D341Med (cell line): ENCODE measurements around the gene FBN1.

ENCODE experiments used
- DNase-seq: peaks from one replicate; pipeline ENCODE4 v3.0.0; 2012; ENCODE audit warnings: low spot score

FBN1 gene

DNA sequence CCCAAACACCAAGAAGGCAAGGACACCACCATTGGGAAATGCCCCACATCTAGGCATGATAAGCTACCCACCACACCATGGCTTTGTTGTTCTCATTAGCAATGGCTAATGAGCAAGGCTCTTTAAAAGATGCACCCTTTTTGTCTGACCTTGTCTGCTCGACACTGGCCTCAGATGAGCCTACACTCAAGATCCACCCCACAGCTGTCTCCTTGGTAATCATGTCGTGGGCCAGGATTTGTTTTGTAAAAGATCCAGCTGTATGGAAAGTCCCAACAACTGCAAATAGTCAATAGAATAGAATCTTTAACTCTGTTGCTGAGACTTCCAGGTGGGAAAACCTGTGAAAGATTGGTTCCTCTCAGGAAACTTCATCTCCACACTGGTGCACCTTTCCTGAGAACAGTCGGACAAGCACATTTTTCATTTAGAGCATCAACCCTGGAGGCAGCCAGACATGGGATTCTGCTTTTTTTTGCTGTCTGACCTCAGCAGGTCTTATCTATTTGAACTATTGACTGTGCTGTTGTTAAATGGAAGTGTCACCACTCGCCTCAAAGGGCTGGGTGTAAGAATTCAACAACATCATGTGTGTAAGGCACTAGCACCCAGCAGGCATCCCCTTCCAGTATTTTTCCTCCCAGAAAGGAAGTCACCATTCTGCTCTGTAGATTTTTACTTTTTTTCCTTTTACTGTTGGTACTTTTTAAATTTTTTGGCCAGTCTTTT lies 278.8 kb downstream of the FBN1 start:
- DNase-seq = no peak

DNA sequence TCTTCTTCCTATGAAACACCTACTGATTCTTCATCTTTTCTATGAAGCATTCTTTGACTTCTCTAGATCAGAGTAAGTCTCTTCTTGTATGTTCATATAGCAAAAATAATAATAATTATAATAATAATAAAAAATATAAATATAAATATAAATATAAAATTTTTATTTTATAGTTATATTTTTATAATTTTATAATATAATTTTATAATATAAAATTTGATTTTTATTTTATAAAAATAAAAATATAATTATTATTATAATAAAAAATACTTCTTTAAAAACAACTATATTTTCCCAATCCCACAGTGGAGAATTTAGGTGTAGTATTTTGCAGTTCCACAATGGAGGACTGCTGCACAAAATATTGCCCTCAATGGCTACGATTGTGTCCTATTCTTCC lies 279.9 kb downstream of the FBN1 start:
- DNase-seq = no peak

DNA sequence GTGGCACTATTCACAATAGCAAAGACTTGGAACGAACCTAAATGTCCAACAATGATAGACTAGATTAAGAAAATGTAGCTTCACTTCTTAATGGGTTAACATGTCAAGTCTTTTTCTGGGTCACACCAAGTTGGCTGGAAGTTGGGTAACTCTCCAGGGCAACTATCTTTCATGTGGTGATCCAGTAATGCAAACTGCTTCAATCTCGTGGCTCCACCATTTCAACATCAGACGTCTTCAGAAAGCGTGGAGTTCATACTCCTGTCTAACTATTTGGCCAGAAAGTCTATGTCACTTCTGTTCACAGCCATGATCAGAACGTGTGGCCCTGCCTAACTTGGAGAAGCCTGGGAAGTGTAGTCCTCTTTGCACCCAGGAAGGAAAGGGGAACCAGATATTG lies 282.0 kb downstream of the FBN1 start:
- no peak for DNase-seq

DNA sequence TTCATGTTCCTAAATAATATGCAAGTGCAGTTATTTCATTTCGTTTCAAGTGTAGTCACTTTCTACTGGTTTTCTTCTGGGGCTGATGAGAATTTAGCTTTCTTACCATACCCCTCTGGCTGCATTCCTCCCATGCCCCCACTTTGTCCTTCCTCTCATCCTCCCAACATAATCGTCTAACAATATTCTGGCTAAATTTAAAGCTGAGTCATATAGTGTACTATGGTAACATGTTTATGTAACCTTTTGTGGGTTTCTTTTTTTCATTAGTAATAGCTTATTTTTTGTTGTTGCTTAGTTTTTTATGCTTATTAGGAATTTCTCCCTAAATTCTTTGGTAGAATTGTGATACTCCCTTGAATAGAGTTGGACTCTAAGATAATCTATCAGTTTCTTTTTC lies 283.8 kb downstream of the FBN1 start:
- DNase-seq = no peak

DNA sequence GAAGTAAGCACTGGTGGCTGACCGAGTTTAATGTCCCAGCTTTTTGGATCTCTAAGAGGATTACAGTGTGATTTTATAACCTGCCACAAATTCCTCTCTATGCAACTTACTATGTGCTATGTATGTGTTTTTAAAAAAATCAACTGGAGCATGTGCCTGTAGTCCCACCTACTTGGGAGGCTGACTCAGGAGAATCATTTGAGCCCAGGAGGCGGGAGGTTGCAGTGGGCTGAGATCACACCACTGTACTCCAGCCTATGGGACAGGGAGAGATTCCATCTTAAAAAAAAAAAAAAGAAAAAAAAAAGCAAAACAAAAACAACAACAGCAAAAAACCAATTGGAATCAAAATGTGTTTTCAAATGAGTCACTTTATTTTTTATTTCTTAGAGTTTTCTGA lies 284.7 kb downstream of the FBN1 start:
- no peak for DNase-seq
